IMR-90 (cell line): Measurements from ENCODE around the gene PPP1R12C. TPM values are rescaled to one million over a fixed set of nuclear protein-coding genes. Genes with fewer than 3 reads are reported as not detected.

Experiments
- ATAC-seq: fragments of 200-7000 bp; cut with Tn5 transposase; 2 replicates; pipeline ENCODE4 v1.9.1; 2020; ENCODE audit warnings: low read depth, mild to moderate bottlenecking, moderate library complexity
- BruUV-seq: library from RNA; stranded (reverse); fragments of 400-500 nt; replicated peaks from 2 replicates; lab custom pipeline; 2021; lab: Mats Ljungman, UMichigan
- CTCF ChIA-PET: fragments of 300-600 bp; formaldehyde crosslinking; extraction: SDS; loops from one replicate; lab custom pipeline; 2021; ENCODE audit warnings: antibody characterized with exemption; lab: Yijun Ruan, JAX
- POLR2A ChIA-PET: fragments of 300-600 bp; sonication (Branson Sonifier 250); formaldehyde crosslinking; loops from one replicate; lab custom pipeline; 2022; ENCODE audit warnings: antibody characterized with exemption; ENCODE audit not compliant: unreplicated experiment; lab: Charles Lee
- DNase-seq: peaks from one replicate; pipeline ENCODE4 v3.0.0; 2013
- H2AFZ ChIP-seq: replicated peaks from 2 replicates; pipeline ENCODE3; 2013; ENCODE audit warnings: low read length, mild to moderate bottlenecking; ENCODE audit not compliant: poor library complexity
- H2AK5ac ChIP-seq: 2 replicates; pipeline ENCODE4 v1.6.1; 2013; ENCODE audit warnings: low read depth, low read length, inconsistent platforms
- H2AK9ac ChIP-seq: replicated peaks from 2 replicates; pipeline ENCODE3; 2013; ENCODE audit warnings: mild to moderate bottlenecking, low read depth, low read length, moderate library complexity; ENCODE audit not compliant: poor library complexity
- H2BK120ac ChIP-seq: 2 replicates; pipeline ENCODE4 v1.6.1; 2013; ENCODE audit warnings: low read depth, low read length, inconsistent platforms
- H2BK15ac ChIP-seq: 3 replicates; pipeline ENCODE4 v1.6.1; 2013; ENCODE audit warnings: low read depth, low read length, inconsistent platforms
- H2BK20ac ChIP-seq: 2 replicates; pipeline ENCODE4 v1.6.1; 2013; ENCODE audit warnings: low read depth, mild to moderate bottlenecking, inconsistent platforms, low read length, moderate library complexity
- H2BK5ac ChIP-seq: 2 replicates; pipeline ENCODE4 v1.6.1; 2013; ENCODE audit warnings: mild to moderate bottlenecking, low read depth, low read length, inconsistent platforms; ENCODE audit not compliant: poor library complexity, severe bottlenecking
- H3K14ac ChIP-seq: replicated peaks from 2 replicates; pipeline ENCODE4 v1.6.1; 2013; ENCODE audit warnings: low read depth, low read length, inconsistent platforms
- H3K18ac ChIP-seq: 2 replicates; pipeline ENCODE4 v1.6.1; 2013; ENCODE audit warnings: low read depth, low read length, control low read depth
- H3K23ac ChIP-seq: 2 replicates; pipeline ENCODE4 v1.6.1; 2013; ENCODE audit warnings: low read depth, low read length, inconsistent platforms
- H3K27ac ChIP-seq: 2 replicates; pipeline ENCODE4 v1.5.1; 2013; ENCODE audit warnings: mild to moderate bottlenecking, control low read depth, low read length; ENCODE audit not compliant: insufficient read depth
- H3K27me3 ChIP-seq: 2 replicates; pipeline ENCODE4 v1.6.1; 2013; ENCODE audit warnings: low read length; ENCODE audit not compliant: control insufficient read depth, insufficient read depth
- H3K36me3 ChIP-seq: 2 replicates; pipeline ENCODE4 v1.6.1; 2013; ENCODE audit warnings: low read length, mixed read lengths; ENCODE audit not compliant: control insufficient read depth, insufficient read depth
- H3K4ac ChIP-seq: 2 replicates; pipeline ENCODE4 v1.6.1; 2013; ENCODE audit warnings: low read depth, low read length, inconsistent platforms
- H3K4me1 ChIP-seq: 2 replicates; pipeline ENCODE4 v1.6.1; 2013; ENCODE audit warnings: low read length, mixed read lengths; ENCODE audit not compliant: control insufficient read depth, insufficient read depth
- H3K4me2 ChIP-seq: 2 replicates; pipeline ENCODE4 v1.6.1; 2013; ENCODE audit warnings: low read depth, mild to moderate bottlenecking, control low read depth, low read length, moderate library complexity
- H3K4me3 ChIP-seq: 2 replicates; pipeline ENCODE4 v1.5.1; 2013; ENCODE audit warnings: low read depth, mild to moderate bottlenecking, control low read depth, low read length, moderate library complexity; ENCODE audit not compliant: insufficient read depth
- H3K56ac ChIP-seq: 2 replicates; pipeline ENCODE4 v1.6.1; 2013; ENCODE audit warnings: low read length, inconsistent platforms; ENCODE audit not compliant: insufficient read depth; ENCODE audit errors: extremely low read depth
- H3K79me1 ChIP-seq, 2 experiments: 2 replicates each; pipeline ENCODE4 v1.6.1; 2013; ENCODE audit warnings: low read length in 2 of 2, inconsistent platforms in 1 of 2, low read depth in 1 of 2
- H3K9ac ChIP-seq: 2 replicates; pipeline ENCODE4 v1.6.1; 2013; ENCODE audit warnings: low read depth, low read length, control low read depth
- H3K9me1 ChIP-seq: 2 replicates; pipeline ENCODE4 v1.6.1; 2013; ENCODE audit warnings: low read length, inconsistent platforms; ENCODE audit not compliant: insufficient read depth
- H3K9me3 ChIP-seq: 2 replicates; pipeline ENCODE4 v1.6.1; 2013; ENCODE audit warnings: low read length; ENCODE audit not compliant: control insufficient read depth, insufficient read depth
- H4K20me1 ChIP-seq: 2 replicates; pipeline ENCODE4 v1.6.1; 2013; ENCODE audit warnings: low read length, inconsistent platforms; ENCODE audit not compliant: insufficient read depth
- H4K5ac ChIP-seq: 2 replicates; pipeline ENCODE4 v1.6.1; 2013; ENCODE audit warnings: mild to moderate bottlenecking, low read depth, low read length, control low read depth
- H4K8ac ChIP-seq, 2 experiments: 2 replicates each; pipeline ENCODE4 v1.6.1; 2013; ENCODE audit warnings: low read depth in 2 of 2, low read length in 2 of 2, control low read depth in 1 of 2, inconsistent platforms in 1 of 2
- H4K91ac ChIP-seq: 2 replicates; pipeline ENCODE4 v1.6.1; 2013; ENCODE audit warnings: low read depth, low read length, inconsistent platforms; ENCODE audit not compliant: insufficient read depth
- BHLHE40 ChIP-seq: fragments of 150-350 bp; IDR thresholded peaks from 2 replicates; pipeline ENCODE4 v1.6.1; 2016; ENCODE audit warnings: mild to moderate bottlenecking, low read depth, low read length
- CEBPB ChIP-seq: IDR thresholded peaks from 2 replicates; pipeline ENCODE4 v1.6.1; 2012; ENCODE audit warnings: low read depth, low read length, improper control_type of control experiment
- CHD1 ChIP-seq: IDR thresholded peaks from 2 replicates; pipeline ENCODE4 v1.6.1; 2012; ENCODE audit warnings: low read depth, low read length, improper control_type of control experiment
- CTCF ChIP-seq: conservative IDR thresholded peaks from 2 replicates; pipeline ENCODE4 v1.5.1; 2012; ENCODE audit warnings: mild to moderate bottlenecking, low read depth, low read length, improper control_type of control experiment
- ELK1 ChIP-seq: fragments of 150-350 bp; IDR thresholded peaks from 2 replicates; pipeline ENCODE4 v1.6.1; 2016; ENCODE audit warnings: low read depth, mild to moderate bottlenecking, low read length, moderate library complexity, borderline replicate concordance
- FOS ChIP-seq: fragments of 150-350 bp; IDR thresholded peaks from 2 replicates; pipeline ENCODE4 v1.6.1; 2016; ENCODE audit warnings: low read depth, low read length
- MAFK ChIP-seq: IDR thresholded peaks from 2 replicates; pipeline ENCODE4 v1.6.1; 2012; ENCODE audit warnings: low read depth, low read length, improper control_type of control experiment
- MAZ ChIP-seq: IDR thresholded peaks from 2 replicates; pipeline ENCODE4 v1.6.1; 2012; ENCODE audit warnings: low read depth, mild to moderate bottlenecking, low read length, improper control_type of control experiment, moderate library complexity, borderline replicate concordance
- MXI1 ChIP-seq: IDR thresholded peaks from 2 replicates; pipeline ENCODE4 v1.6.1; 2012; ENCODE audit warnings: low read depth, mild to moderate bottlenecking, low read length, moderate library complexity, borderline replicate concordance
- NFE2L2 ChIP-seq: fragments of 150-350 bp; IDR thresholded peaks from 2 replicates; pipeline ENCODE4 v1.6.1; 2016; ENCODE audit warnings: low read depth, mild to moderate bottlenecking, low read length
- POLR2A ChIP-seq: IDR thresholded peaks from 2 replicates; pipeline ENCODE4 v1.6.1; 2012; ENCODE audit warnings: mild to moderate bottlenecking, low read depth, low read length
- RAD21 ChIP-seq: IDR thresholded peaks from 2 replicates; pipeline ENCODE4 v1.6.1; 2012; ENCODE audit warnings: low read length, improper control_type of control experiment
- RCOR1 ChIP-seq: IDR thresholded peaks from 2 replicates; pipeline ENCODE4 v1.6.1; 2012; ENCODE audit warnings: mild to moderate bottlenecking, low read length, improper control_type of control experiment; ENCODE audit not compliant: insufficient replicate concordance
- RFX5 ChIP-seq: IDR thresholded peaks from 2 replicates; pipeline ENCODE4 v1.8.0; 2012; ENCODE audit warnings: low read depth, mild to moderate bottlenecking, low read length, moderate library complexity
- SMC3 ChIP-seq: fragments of 150-350 bp; IDR thresholded peaks from 2 replicates; pipeline ENCODE4 v1.6.1; 2016; ENCODE audit warnings: low read depth, mild to moderate bottlenecking, antibody characterized with exemption, low read length, moderate library complexity
- USF2 ChIP-seq: fragments of 150-350 bp; IDR thresholded peaks from 2 replicates; pipeline ENCODE4 v1.6.1; 2017; ENCODE audit warnings: mild to moderate bottlenecking, antibody characterized with exemption, low read length, low read depth
- WGBS, 2 experiments: methylation state at CpG; one replicate each; pipeline versions ENCODE4 v1.1.5 to v1.1.7; 2013; ENCODE audit warnings: missing lambda C conversion rate in 2 of 2; ENCODE audit not compliant: insufficient read length in 1 of 2; ENCODE audit errors: extremely low coverage in 2 of 2; 5-methylcytosine and 5-hydroxymethylcytosine counted together
- dilution Hi-C: fragments of 300-500 bp; cut with HindIII; formaldehyde crosslinking; loops from one replicate; pipeline ENCODE4 v1.14.3; 2018; ENCODE audit warnings: low sequenced_read_pairs; ENCODE audit not compliant: unreplicated experiment
- in situ Hi-C: fragments of 300-500 bp; cut with MboI; formaldehyde crosslinking; loops from 3 replicates; pipeline ENCODE4 v1.14.3; 2019; ENCODE audit warnings: low sequenced_read_pairs, inconsistent platforms, mixed read lengths
- intact Hi-C: fragments of 100-400 bp; cut with micrococcal nuclease; formaldehyde crosslinking; loops from 2 replicates; pipeline ENCODE4 v1.10.0; 2022
- polyA plus RNA-seq, 3 experiments: library from polyadenylated mRNA; depleted of rRNA; stranded (reverse); fragments of >200 nt; gene quantifications; 2 replicates each; pipeline ENCODE4 v1.2.3, GENCODE V29; 2012; ENCODE audit warnings: low replicate concordance in 1 of 3
- total RNA-seq: library from RNA; depleted of rRNA; stranded (reverse); fragments of >200 nt; gene quantifications from 2 replicates; pipeline ENCODE4 v1.2.3, GENCODE V29; 2012

Gene PPP1R12C
- total and polyA plus RNA-seq, 2 of the 4 experiments (the other 2 are of a cell fraction), result 21.5 to 81.4 TPM

- dilution Hi-C loops, result no loop called here
These were observed 41.0 kb upstream of the PPP1R12C start for GRCh38 chr19:55158423-55158822.

More at GRCh38 chr19:55158423-55158822, 41.0 kb upstream of the PPP1R12C start:
- no peaks in the 10 kb centered on the region for H3K36me3 ChIP-seq
- H2BK5ac ChIP-seq, result no peak overlapping the region
- TF ChIP-seq BHLHE40, result no peak
- TF ChIP-seq USF2, result no peak
- TF ChIP-seq POLR2A, result no peak
- TF ChIP-seq CEBPB, result no peak
- no peak for TF ChIP-seq NFE2L2
- no peak for TF ChIP-seq RAD21
- no peak for TF ChIP-seq FOS
- no peak for TF ChIP-seq MXI1
- no peak for TF ChIP-seq RFX5
- TF ChIP-seq CTCF, result no peak
- TF ChIP-seq MAZ, result no peak
- TF ChIP-seq ELK1, result no peak
- TF ChIP-seq RCOR1, result no peak
- TF ChIP-seq SMC3, result no peak
- TF ChIP-seq MAFK, result no peak
- TF ChIP-seq CHD1, result no peak
- POLR2A ChIA-PET, result no interaction called here
- intact Hi-C loops, result no loop called here
- H4K8ac ChIP-seq, result no peak overlapping the region
- BruUV-seq, result no TSS peak
- DNase-seq, result no peak
- no peak overlapping the region for H2AFZ ChIP-seq
- H2AK9ac ChIP-seq, result no peak overlapping the region
- CTCF ChIA-PET, result no interaction called here
- H3K23ac ChIP-seq, result no peak overlapping the region
- H3K9me1 ChIP-seq, result no peaks in the 10 kb centered on the region
- no peaks in the 10 kb centered on the region for H3K79me1 ChIP-seq
- no peaks in the 10 kb centered on the region for H3K9me3 ChIP-seq
- no peak overlapping the region for H3K14ac ChIP-seq
- H2BK120ac ChIP-seq, result no peak overlapping the region
- no peak overlapping the region for H2BK20ac ChIP-seq
- H4K5ac ChIP-seq, result no peak overlapping the region
- no peak overlapping the region for H3K27ac ChIP-seq
- WGBS, 2 experiments, result 58% methylated on average over 2 of the region's 4 CpGs; no CpG with 5 or more reads in 1 of the 2 experiments
- H4K91ac ChIP-seq, result no peak overlapping the region
- no peak overlapping the region for H2BK15ac ChIP-seq
- in situ Hi-C loops, result no loop called here
- no peak overlapping the region for H3K18ac ChIP-seq
- ATAC-seq, result no peak
- no peak overlapping the region for H3K4me3 ChIP-seq
- no peak overlapping the region for H3K56ac ChIP-seq
- no peaks in the 10 kb centered on the region for H4K20me1 ChIP-seq
- H2AK5ac ChIP-seq, result no peak overlapping the region
- H3K4me1 ChIP-seq, result peaks cover 2% of the 10 kb centered on the region; the same call in 1 of the 2 replicates
- H3K27me3 ChIP-seq, result peaks cover 42% of the 10 kb centered on the region
- no peak overlapping the region for H3K9ac ChIP-seq
- no peak overlapping the region for H3K4ac ChIP-seq
- no peak overlapping the region for H3K4me2 ChIP-seq
